ENCODE data around the gene CITED4.

Gene CITED4

GRCh38 chr1:40884055-40884795 lies 22.1 kb upstream of the CITED4 start:
- DNase-seq, result no peak

DNA sequence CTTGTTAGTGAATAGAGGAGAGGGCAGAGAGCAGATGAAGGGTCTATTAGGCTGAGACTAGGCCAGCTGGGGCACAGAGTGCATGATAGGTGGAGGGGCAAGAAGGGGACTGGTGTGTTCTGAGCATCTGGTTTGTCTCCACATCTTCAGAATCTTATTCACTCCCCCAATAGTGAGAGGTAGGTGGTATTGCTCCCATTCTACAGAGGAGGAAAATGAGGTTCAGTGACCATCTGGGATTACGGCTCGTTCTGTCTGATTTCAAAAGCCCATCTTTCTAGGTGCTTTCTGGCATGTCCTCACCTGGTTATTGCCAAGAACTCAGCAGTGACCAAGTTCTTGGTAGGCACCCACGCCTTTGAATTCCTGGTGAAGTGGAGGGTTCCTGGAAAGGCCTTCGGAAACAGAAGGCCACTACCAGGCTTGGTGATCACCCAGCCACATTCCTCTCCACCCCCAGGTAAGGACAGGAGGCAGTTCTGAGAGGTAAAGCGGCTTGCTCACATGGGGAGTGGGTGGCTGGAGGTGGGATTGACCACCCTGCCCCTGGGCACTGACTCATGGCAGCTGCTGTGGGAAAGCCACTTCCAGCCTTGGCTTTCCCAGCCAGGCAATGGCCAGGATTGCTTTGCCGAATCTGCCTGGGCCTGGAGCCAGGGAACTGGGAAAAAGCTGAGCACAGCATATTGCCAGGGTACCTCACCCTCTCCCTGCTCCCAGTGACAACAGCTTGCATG lies 18.8 kb upstream of the CITED4 start:
- DNase-seq, result peak; percentile 29

- no peak for DNase-seq
Measured at GRCh38 chr1:40879482-40880175, 17.5 kb upstream of the CITED4 start.

DNA sequence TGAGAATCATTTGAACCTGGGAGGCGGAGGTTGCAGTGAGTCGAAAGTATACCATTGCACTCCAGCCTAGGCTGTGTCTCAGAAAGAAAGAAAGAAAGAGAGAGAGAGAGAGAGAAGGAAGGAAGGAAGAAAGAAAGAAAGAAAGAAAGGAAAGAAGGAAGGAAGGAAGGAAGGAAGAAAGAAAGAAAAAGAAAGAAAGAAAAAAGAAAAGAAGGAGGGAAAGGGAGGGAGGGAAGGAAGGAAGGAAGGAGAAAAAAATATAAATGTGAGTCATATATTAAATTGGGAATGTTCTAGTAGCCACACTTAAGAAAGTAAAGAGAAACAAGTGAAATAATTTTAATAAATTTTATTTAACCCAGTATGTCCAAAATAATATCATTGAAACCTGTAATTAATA lies 16.7 kb upstream of the CITED4 start:
- DNase-seq, result no peak

DNA sequence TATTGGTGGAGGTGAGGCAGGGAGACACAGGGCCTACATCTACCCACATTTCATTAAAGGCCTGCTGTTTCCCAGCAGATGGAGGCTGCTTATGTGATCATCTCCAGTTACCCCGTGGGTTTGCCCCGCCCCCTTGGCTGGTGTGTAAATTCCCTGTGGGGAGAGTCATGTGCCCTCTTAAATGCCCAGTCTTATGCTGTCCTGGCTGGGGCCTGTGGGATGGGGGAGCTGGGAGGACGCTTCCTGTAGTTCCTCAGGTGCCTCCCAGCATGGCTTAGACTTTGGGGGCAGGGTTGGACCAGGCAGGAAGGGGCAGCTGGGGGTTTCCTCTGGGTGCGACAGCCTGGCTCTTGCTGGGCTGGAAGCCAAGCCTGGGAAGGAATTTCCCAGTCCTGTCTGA lies 15.5 kb upstream of the CITED4 start:
- DNase-seq, result peak; percentile 73

DNA sequence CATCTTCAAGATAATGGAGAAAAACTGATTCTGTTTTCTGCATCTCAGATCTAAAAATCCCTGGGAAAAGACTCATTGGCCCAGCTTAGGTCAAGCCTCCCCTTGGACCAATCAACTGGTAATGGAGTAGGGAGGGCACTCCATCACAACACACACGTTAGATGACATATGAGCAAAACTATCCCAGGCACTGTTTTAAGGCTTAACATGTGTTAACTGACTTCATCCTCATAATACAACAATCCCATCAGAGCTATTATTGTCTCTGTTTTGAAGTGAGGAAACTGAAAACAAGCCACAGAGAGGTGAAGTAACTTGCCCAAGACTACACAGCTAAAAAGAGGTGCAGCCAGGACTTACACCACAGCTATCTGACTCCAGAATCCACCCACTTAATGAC lies 14.7 kb upstream of the CITED4 start:
- DNase-seq, result no peak

DNA sequence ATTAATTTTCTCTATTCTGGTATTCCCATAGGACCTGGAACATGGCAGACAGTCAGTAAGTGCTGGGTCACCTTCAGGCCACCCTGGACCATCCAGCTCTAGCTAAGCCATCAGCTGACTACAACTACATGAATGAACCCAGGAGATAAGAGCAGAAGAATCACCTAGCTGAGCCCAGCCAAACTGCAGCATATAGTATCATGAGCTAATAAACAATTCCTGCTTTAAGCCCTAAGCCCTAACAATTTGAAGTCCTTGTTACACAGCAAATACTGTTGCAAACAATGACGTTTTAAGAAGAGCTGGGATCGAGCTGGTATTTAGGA lies 14.2 kb upstream of the CITED4 start:
- DNase-seq, result no peak

DNA sequence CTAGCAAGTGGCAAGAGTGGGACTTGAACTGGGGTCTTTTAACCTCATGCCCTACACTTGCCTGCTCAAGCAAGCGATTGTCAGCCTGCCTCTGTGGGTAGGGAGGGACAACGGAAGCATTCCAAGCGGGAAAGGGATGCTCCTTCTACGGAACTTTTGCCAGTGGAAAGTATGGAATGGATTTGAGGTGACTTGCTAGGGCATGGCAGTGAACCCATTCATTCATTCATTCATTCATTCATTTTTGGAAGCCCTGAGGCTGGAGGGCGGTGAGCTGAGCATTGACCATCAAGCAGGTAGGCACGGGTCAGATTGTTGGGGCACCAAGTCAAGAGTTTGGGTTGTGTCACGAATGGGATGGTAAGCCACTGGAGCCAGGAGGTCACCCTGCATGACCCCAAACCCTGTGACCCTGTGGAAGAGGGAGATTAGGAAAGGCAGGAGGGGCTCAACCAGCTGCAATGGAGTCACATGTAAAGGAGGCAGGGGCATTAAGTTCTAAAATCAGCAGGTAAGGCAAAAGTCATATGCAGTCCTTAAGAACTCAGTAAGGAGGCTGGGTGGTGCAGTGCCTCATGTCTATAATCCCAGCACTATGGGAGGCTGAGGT lies 11.8 kb upstream of the CITED4 start:
- no peak for DNase-seq

- no peak for DNase-seq
Measured at GRCh38 chr1:40872276-40872675, 10.1 kb upstream of the CITED4 start.

DNA sequence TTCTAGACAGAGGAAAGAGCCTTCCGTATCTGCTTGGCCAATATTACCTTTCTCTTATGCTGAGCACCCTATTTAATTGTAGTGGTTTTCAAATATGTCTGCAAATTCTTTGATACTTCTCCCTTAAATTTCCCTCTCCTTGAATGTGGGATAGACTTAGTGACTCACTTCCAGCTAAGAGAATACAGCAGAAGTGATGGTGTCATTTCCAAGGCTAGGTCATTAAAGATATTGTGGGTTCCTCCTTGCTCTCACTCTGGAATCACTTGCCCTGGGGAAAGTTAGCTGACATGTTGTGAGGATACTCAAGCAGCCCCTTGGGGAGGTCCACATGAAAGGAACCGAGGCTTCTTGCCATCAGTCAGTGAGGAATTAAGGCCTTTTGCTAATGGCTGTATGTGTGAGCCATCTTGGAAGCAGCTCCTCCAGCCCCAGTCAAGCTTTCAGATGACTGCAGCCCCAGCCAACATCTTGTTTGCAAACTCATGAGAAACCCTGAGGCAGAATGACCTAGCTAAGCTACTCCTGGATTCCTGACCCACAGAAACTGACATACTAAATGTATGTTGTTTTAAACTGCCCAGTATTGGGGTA lies 8.1 kb upstream of the CITED4 start:
- DNase-seq, result no peak

DNA sequence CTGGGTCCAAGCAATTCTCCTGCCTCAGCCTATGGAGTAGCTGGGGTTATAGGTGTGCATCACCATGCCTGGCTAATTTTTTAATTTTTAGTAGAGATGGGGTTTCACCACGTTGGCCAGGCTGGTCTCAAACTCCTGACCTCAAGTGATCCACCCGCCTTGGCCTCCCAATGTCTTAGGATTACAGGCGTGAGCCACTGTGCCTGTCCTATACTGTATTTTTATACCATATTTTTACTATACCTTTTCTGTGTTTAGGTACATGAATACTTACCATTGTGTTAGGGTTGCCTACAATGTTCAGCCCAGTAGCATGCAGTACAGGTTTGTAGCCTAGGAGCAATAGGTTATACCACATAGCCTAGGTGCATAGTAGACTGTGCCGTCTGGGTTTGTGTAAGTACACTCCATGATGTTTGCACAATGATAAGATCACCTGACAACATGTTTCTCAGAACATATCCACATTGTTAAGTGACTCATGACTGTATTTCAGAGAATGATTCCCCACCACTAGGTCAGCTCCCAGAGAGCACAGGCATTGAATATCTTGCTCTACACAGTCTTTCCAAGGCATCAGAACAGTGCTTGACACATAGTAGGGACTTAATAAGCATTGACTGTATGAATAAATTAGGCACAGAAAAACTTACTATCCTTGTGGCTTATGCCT lies 6.0 kb upstream of the CITED4 start:
- DNase-seq, result no peak

GRCh38 chr1:40861224-40862003 lies 749 bp downstream of the CITED4 start:
- no peak for DNase-seq

GRCh38 chr1:40860706-40861223 lies 1.4 kb downstream of the CITED4 start:
- DNase-seq, result no peak

- no peak for DNase-seq
Measured at GRCh38 chr1:40858856-40859416, 3.2 kb downstream of the CITED4 start.

DNA sequence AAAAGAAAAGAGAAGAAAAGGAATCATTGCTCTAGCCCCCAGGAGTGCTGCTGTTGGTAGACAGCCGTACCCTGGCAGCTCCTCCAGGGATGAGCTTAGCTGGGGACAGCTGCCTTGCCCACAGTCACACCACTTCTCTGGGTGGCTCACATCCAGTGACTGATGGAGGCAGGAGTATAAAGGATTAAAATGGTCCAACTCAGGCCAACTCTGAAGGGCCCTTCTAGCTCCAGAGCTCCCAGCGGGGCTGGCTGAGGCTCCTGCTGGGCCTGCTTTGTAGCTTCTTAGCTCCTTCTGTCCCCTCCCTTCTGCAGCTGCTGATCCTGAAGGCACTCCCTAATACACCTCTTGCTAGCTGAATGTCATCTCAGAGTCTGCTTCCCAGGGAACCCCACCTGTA lies 4.4 kb downstream of the CITED4 start:
- no peak for DNase-seq

DNA sequence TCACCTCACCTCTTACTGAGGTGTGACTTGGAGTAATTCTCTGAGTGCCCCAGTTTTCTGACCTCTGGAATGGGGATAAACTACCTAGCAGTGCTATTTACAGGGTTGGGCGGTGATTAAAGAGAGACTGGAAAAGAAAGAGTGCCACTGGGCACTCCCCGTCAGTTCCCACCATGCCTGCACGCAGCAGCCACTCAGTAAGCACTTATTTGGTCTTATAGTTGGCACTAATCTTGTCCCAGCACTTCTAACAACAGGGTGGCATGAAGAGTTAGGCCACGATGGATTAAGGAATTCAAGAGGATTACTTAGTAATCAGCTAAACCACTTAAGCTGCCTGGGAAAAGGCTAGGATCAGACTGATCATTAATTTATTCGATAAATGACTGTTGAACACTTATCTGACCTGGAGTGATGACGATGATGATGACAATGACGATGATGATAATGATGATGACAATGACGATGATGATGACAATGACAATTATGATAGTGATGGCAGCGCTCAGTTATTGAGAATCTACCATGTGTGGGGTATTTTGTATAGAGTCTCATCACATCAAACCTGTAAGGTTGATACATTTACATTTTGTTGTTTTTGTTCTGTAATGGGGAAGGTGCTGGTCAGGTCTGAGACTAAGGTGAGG lies 5.4 kb downstream of the CITED4 start:
- DNase-seq, result no peak

GRCh38 chr1:40856116-40856515 lies 6.0 kb downstream of the CITED4 start:
- no peak for DNase-seq

DNA sequence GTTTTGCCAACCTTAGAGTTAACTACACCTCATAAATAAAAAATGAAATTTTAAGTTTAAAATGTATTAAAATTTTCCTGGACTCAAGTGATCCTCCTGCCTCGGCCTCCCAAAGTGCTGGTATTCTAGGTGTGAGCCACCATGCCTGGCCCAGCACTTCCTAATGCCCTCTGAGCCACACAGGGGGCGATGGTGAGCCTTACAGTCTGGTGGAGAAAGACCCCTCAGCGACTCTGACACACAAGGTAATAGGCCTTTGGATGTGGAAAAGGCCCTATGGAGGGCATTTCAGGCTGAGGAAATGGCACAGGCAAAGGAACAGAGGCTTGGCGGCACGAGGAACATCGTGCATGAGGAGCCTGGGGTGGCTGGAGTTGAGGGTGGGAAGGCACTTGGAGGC lies 6.7 kb downstream of the CITED4 start:
- DNase-seq, result peak; percentile 2

GRCh38 chr1:40853885-40854170 lies 8.3 kb downstream of the CITED4 start:
- peak; percentile 61 for DNase-seq

- no peak for DNase-seq
Measured at GRCh38 chr1:40853113-40853884, 8.9 kb downstream of the CITED4 start.

Measured in NCI-H1694 (cell line).